GM19240 (cell line): ENCODE results near the gene ICE2.

ENCODE experiments used
- DNase-seq: peaks from one replicate; pipeline ENCODE4 v3.0.0; 2011; ENCODE audit warnings: low spot score; ENCODE audit not compliant: insufficient read length

The ICE2 gene

DNA sequence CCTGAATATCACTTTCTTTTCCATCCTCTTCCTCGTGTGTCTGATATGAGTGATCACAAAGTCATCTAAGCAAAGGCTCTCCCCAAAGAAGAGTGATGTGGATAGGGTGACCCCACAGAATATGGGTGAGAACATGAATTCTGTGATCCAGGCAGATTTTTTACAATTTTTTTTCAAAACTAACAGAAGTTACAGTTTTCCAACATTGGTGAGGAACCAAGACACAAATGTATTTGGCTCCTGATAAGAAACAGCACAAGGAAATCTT lies 108.1 kb downstream of the ICE2 start:
- DNase-seq = no peak

DNA sequence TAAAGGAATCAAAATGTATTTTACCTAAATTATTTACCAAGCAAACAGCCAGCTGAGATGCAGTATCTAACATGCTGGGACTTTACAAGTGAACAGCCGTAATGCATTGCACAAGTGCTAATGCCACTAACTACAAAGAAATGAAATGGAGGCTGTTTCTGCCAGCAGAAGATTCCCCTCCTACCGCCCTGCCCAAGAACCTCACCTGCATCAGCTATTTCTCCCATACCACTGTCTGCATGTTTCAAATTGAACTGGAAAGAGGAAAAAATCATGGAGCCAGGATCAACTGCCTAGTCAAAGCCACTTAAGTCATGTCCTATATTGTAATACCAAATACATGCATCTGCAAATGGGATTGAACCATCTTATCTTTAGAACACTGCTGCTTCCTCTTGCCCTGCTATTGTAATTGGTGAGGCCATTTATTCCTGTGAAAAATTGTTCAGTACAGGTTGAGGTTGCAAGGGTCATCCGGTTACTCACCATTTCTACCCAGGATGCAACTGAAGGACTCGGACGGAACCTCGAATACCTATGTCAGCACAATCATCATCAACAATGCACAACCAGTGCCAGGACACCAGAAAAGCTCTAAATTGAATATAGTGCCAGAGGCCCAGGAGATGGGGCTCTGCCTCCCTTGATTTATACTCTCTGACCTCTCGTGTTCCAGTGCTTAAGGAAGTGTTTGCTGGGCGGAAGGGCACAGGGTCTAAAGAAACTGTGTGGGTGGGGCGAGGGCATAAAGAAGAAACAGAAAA lies 108.7 kb downstream of the ICE2 start:
- DNase-seq = no peak

- DNase-seq = no peak
These were observed 109.2 kb downstream of the ICE2 start for GRCh38 chr15:60369696-60370095.
